HG03442 (cell line): ENCODE measurements around the gene ARAP1.

ENCODE experiments used
- ATAC-seq: cut with Tn5 transposase; IDR thresholded peaks from one replicate; pipeline ENCODE4 v1.9.1; 2021; ENCODE audit warnings: mild to moderate bottlenecking, moderate library complexity; ENCODE audit not compliant: unreplicated experiment

ARAP1 gene

GRCh38 chr11:72705442-72706365, 46.5 kb downstream of the ARAP1 start:
- no peak for ATAC-seq

GRCh38 chr11:72704783-72705265, 47.4 kb downstream of the ARAP1 start:
- no peak for ATAC-seq

- ATAC-seq = no peak
These were observed 48.0 kb downstream of the ARAP1 start for GRCh38 chr11:72704028-72704782.

GRCh38 chr11:72703267-72704008, 48.8 kb downstream of the ARAP1 start:
- no peak for ATAC-seq

GRCh38 chr11:72702577-72703241, 49.5 kb downstream of the ARAP1 start:
- no peak for ATAC-seq

GRCh38 chr11:72702096-72702495, 50.1 kb downstream of the ARAP1 start:
- no peak for ATAC-seq

- ATAC-seq = no peak
These were observed 50.7 kb downstream of the ARAP1 start for GRCh38 chr11:72701466-72701865.

- ATAC-seq = no peak
These were observed 52.1 kb downstream of the ARAP1 start for GRCh38 chr11:72700146-72700545.

GRCh38 chr11:72697814-72698213, 54.4 kb downstream of the ARAP1 start:
- ATAC-seq = no peak

GRCh38 chr11:72696866-72697700, 55.1 kb downstream of the ARAP1 start:
- no peak for ATAC-seq

- ATAC-seq = no peak
These were observed 56.9 kb downstream of the ARAP1 start for GRCh38 chr11:72695354-72695753.

GRCh38 chr11:72693271-72693968, 58.8 kb downstream of the ARAP1 start:
- ATAC-seq = no peak

GRCh38 chr11:72692498-72693237, 59.5 kb downstream of the ARAP1 start:
- no peak for ATAC-seq

- ATAC-seq = no peak
These were observed 62.0 kb downstream of the ARAP1 start for GRCh38 chr11:72690166-72690565.

GRCh38 chr11:72688929-72689328, 63.3 kb downstream of the ARAP1 start:
- no peak for ATAC-seq

- ATAC-seq = no peak
These were observed 63.7 kb downstream of the ARAP1 start for GRCh38 chr11:72688486-72688885.

GRCh38 chr11:72687326-72687725, 64.9 kb downstream of the ARAP1 start:
- ATAC-seq = no peak

- ATAC-seq = no peak
These were observed 65.5 kb downstream of the ARAP1 start for GRCh38 chr11:72686639-72687220.
